Muscle of arm (tissue), 12 donors: Measurements from ENCODE around the gene TWIST2. TPM values are rescaled to one million over a fixed set of nuclear protein-coding genes. Genes with fewer than 3 reads are reported as not detected.

Experiments used
- DNase-seq: peaks from one replicate; pipeline ENCODE4 v3.0.0-alpha.2; 2013
- polyA plus RNA-seq, 12 donors: library from polyadenylated mRNA; unstranded; fragments of 120-200 nt; gene quantifications; one replicate each; pipeline ENCODE4 v1.2.1, GENCODE V29; 2013; ENCODE audit not compliant: insufficient read length in 12 of 12

TWIST2 gene
- polyA plus RNA-seq, 12 donors, result 3.0 to 140 (median 5.9) TPM; not detected in 2

DNA sequence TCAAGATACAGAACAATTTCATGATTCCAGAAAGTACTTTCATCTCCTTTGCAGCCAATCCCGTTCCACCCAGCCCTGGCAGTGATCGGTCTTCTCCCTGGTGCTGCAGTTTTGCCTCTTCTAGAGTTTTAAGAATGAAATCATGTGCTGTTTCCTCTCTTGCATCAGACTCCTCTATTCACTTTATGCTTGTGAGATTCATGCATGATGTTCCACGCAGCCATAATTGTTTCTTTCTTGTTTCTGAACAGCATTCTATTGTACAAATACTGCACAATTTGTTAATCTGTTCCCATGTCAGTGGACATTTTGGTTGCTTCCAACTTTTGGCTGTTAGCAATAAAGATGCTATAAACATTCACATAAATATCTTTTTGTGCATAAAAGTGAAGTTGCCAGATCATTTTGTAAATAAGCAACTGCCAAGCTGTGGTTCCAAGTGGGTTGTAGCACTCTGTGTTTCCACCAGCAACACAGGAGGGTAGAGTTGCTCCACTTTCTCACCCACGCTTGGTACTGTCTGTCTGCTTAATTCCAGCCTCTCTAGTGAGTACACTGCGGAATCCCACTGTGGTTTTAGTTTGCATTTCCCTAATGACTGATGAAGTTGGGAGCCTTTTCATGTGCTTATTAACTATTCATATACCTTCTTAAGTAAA is 104.5 kb downstream of the TWIST2 start:
- DNase-seq, result no peak

GRCh38 chr2:238954841-238955591 is 107.1 kb downstream of the TWIST2 start:
- no peak for DNase-seq

DNA sequence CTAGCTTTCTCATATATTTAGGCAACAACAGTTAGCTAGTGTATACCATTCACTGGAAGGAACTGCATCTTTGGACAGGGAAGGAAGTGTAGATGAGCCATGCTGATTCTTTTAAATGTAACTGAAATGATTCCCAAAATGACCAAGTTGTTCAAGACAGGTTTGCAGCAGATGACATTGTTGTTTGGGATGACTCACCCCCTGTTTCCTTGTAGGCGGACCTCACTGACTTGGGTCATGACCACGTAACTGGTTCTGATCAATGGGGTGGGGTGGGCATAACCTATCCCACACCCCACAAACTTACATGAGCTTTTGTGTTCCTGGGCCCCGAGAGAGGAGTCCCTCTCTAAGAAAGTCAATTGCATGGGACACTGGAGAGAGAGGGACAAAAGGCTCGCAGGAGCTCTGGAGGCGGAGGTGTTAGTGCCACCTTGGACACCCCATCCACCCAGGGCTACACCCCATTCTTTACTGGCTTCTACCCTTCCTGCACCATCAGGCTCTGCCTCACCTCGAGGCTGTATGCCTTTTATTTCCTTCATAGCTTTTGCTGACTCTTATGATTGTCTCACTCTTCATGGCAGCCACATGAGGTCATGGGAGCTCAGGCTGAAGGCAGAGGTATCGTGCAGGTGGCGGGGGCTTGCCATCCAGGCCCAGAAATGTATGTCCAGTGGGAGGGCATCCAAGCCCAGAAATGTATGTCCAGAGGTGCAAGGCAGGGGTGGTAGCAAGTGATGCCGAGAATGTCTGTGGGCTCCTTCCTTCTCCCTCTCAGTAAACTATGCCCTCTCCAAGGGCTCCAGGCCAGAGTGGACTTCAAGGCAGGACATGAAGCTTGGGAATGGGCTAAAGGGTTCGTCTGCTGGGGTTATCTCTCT is 108.0 kb downstream of the TWIST2 start:
- DNase-seq, result no peak

GRCh38 chr2:238956676-238957075 is 108.8 kb downstream of the TWIST2 start:
- DNase-seq, result no peak
